Uterus (tissue), 4 donors: ENCODE data around the gene CHGA. TPM values are rescaled to one million over a fixed set of nuclear protein-coding genes. Genes with fewer than 3 reads are reported as not detected.
A peak's percentile ranks its signal among the peaks of the same experiment; 100 is the strongest.

Experiments used
- DNase-seq, 2 donors: peaks; one replicate each; pipeline ENCODE4 v3.0.0-alpha.2; 2019 to 2020
- H3K27ac ChIP-seq, 2 donors: fragments of 200-600 bp; sonication (generic); 1 replicate in 1 of 2; 2 replicates in 1 of 2; pipeline ENCODE4 v1.5.1; 2016 to 2018
- H3K27me3 ChIP-seq, 2 donors: fragments of 200-600 bp; sonication (generic); one replicate each; pipeline ENCODE4 v1.5.1; 2018 to 2019; ENCODE audit warnings: control low read depth in 1 of 2
- H3K36me3 ChIP-seq, 2 donors: fragments of 200-600 bp; sonication (generic); one replicate each; pipeline ENCODE4 v1.5.1; 2019; ENCODE audit warnings: control low read depth in 1 of 2
- H3K4me1 ChIP-seq, 2 donors: fragments of 200-600 bp; sonication (generic); one replicate each; pipeline ENCODE4 v1.5.1; 2018 to 2019; ENCODE audit warnings: control low read depth in 1 of 2
- H3K4me3 ChIP-seq, 2 donors: fragments of 200-600 bp; sonication (generic); 1 replicate in 1 of 2; 2 replicates in 1 of 2; pipeline ENCODE4 v1.5.1; 2018 to 2019; ENCODE audit warnings: mild to moderate bottlenecking in 1 of 2
- H3K9me3 ChIP-seq, 2 donors: fragments of 200-600 bp; sonication (generic); one replicate each; pipeline ENCODE4 v1.5.1; 2019; ENCODE audit warnings: control low read depth in 1 of 2
- POLR2A ChIP-seq, 2 donors: fragments of 450-650 bp; IDR thresholded peaks; one replicate each; pipeline ENCODE4 v1.6.1; 2016; ENCODE audit warnings: antibody characterized with exemption in 2 of 2, mild to moderate bottlenecking in 1 of 2, moderate library complexity in 1 of 2
- intact Hi-C: fragments of 100-400 bp; cut with DNase I; formaldehyde crosslinking; loops from one replicate; pipeline ENCODE4 v1.15.1; 2023; ENCODE audit warnings: low total_unique reads
- total RNA-seq, 4 donors: library from RNA; depleted of rRNA in 3 of 4; stranded (reverse); fragments of >200 nt in 3 of 4; gene quantifications; one replicate each; pipeline versions ENCODE4 v1.1.0 to v1.2.4, GENCODE V29; 2014 to 2023
- TF ChIP-seq, protein P1 (sequence below), 4 experiments: fragments of 200-600 bp in 2 of 4; fragments of 450-650 bp in 2 of 4; sonication (generic) in 2 of 4; IDR thresholded peaks; one replicate each; pipeline ENCODE4 v1.5.1; 2016 to 2019; ENCODE audit warnings: antibody characterized with exemption in 4 of 4, mild to moderate bottlenecking in 2 of 4, moderate library complexity in 1 of 4
- donor health status: DM: yes; HTN: yes; CAD: no.

The CHGA gene
- total RNA-seq, 4 donors from 2014 or later: 1.0 TPM; not detected in 3

DNA sequence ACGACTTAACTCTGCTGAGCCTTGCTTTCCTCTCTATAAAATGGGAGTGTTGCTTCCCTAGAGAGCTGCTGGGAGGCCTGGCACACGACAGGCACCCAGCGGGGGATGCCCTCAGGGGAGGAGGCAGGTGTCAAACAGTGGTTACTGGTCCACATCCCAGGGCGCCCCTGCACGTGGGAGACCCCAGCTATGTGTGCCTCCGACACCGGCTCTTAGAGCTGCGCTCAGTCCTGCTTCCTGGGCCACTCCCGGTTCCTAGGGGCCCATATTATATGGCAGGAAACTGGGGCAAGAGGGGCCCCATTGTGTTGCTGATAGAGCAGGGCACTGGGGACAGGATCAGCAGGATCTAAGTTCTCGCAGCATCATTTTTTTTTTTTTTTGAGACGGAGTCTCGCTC, 47.3 kb downstream of the CHGA start:
- no peak for TF ChIP-seq POLR2A (IDR thresholded peaks at IDR 0.05)
- TF ChIP-seq, protein P1, sequence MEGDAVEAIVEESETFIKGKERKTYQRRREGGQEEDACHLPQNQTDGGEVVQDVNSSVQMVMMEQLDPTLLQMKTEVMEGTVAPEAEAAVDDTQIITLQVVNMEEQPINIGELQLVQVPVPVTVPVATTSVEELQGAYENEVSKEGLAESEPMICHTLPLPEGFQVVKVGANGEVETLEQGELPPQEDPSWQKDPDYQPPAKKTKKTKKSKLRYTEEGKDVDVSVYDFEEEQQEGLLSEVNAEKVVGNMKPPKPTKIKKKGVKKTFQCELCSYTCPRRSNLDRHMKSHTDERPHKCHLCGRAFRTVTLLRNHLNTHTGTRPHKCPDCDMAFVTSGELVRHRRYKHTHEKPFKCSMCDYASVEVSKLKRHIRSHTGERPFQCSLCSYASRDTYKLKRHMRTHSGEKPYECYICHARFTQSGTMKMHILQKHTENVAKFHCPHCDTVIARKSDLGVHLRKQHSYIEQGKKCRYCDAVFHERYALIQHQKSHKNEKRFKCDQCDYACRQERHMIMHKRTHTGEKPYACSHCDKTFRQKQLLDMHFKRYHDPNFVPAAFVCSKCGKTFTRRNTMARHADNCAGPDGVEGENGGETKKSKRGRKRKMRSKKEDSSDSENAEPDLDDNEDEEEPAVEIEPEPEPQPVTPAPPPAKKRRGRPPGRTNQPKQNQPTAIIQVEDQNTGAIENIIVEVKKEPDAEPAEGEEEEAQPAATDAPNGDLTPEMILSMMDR (IDR thresholded peaks at IDR 0.05): no peak
- Histone ChIP-seq H3K36me3 (no peaks in the 10 kb centered on the region), H3K4me1 (peaks cover 6 to 22% of the 10 kb centered on the region in 2 donors), H3K9me3 (no peaks in the 10 kb centered on the region), H3K27me3 (no peaks in the 10 kb centered on the region), H3K27ac (peak overlapping the region in 1 of 2 donors; percentile 93), H3K4me3 (no peak overlapping the region)
- DNase-seq: no peak
- intact Hi-C loops: no loop called here

DNA sequence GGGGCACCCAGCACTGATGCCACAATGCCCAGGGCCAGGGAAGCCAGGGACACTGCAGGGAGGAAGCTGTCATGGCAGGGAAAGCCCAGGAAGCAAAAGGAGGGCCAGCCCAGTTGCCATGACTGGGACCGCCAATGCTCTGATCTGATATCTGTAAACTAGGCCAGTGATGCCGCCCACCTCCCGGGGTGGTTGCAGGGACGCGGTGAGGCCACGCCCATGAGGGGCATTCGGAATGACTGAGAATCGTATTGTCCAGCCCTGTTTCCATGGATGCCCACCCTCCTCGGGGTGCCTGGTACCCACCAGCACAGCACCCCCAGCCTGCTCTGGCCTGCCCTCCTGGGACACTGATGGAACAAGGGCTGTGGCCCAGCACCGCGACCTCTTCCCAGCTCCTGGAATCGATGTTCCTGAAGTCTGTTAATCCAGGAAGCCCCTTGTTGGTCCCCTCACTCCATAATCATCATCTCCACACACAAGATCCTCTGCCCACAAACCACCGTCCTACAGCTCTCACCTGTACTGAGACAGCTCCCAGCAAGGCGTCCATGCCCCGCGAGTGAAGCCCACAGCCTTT, 48.7 kb downstream of the CHGA start:
- no peak overlapping the region for H3K4me3 ChIP-seq
- TF ChIP-seq, protein P1 (IDR thresholded peaks at IDR 0.05): no peak
- no peak for TF ChIP-seq POLR2A (IDR thresholded peaks at IDR 0.05)
- H3K4me1 ChIP-seq: peaks cover 6 to 22% of the 10 kb centered on the region in 2 donors
- no peaks in the 10 kb centered on the region for H3K36me3 ChIP-seq
- intact Hi-C loops: no loop called here
- peaks cover 0 to 6% of the 10 kb centered on the region in 2 donors for H3K9me3 ChIP-seq
- peak overlapping the region; percentile 88 to 93 for H3K27ac ChIP-seq
- H3K27me3 ChIP-seq: no peaks in the 10 kb centered on the region
- no peak for DNase-seq

DNA sequence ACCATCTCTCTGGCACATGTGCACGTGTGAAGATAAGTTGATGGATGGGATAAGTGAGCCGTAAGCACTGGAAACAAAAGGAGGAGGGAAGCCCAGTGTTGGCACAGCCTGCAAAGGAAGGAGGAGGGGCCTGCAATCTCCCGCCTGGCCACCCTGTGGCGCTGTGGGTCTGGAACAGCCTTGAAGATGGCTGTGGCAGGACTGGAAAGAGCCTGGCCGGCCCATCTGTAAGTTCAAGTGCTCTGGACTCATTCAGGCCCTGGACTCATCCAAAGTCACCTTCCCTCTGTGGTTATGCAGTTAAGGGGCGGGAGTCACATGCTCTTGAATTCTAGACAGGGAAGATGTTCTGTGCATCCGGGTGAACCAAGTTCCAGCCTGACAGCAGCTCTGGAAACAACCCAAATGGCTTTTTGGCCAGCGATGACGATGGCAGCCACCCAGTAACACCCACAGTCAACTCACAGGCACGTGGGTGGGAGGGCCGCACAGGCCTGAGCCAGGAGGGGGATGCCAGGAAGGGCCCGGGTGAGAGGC, 50.4 kb downstream of the CHGA start:
- H3K27ac ChIP-seq: peak overlapping the region; percentile 88 to 93
- DNase-seq: peak; percentile 87 to 93
- TF ChIP-seq, protein P1 (IDR thresholded peaks at IDR 0.05): peak; percentile 75 to 91 (median 86)
- no peak for TF ChIP-seq POLR2A (IDR thresholded peaks at IDR 0.05)

DNA sequence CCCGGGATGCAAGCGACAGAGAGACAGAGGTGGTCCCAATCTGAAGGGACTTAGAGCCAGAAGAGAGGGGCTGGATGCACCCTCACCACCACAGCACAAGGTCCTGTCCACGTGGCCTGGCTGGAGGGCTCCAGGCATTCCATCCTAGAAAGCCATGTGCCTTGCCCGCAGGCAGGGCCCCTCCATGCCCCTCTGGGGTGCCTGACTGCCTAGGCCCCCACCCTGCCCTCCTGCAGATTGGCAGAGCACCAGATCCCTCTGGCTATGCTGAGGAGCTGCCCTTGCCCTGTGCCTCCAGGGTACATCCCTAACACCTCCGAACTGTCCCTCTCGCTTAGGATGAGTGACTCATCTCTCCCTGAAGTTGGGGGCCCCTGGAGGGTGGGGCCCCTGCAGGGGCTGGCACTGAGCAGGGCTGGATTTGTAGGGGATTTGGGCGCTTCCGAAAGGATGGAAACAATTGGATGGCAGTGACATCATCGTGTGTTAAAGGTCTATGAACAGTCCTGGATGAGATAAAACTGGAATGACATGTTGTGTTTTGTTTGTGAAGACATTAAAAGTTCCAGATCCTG, 50.9 kb downstream of the CHGA start:
- peaks cover 0 to 12% of the 10 kb centered on the region in 2 donors for H3K9me3 ChIP-seq
- no peaks in the 10 kb centered on the region for H3K27me3 ChIP-seq
- intact Hi-C loops: no loop called here

More for the DNA sequence above, 50.4 kb downstream of the CHGA start:
- no peak overlapping the region for H3K4me3 ChIP-seq
- intact Hi-C loops: no loop called here
- H3K27me3 ChIP-seq: no peaks in the 10 kb centered on the region
- peaks cover 6 to 22% of the 10 kb centered on the region in 2 donors for H3K4me1 ChIP-seq
- no peaks in the 10 kb centered on the region for H3K36me3 ChIP-seq
- H3K9me3 ChIP-seq: peaks cover 0 to 7% of the 10 kb centered on the region in 2 donors

More for the DNA sequence above, 50.9 kb downstream of the CHGA start:
- Histone ChIP-seq H3K27ac (peak overlapping the region; percentile 88 to 93), H3K4me3 (no peak overlapping the region), H3K4me1 (peaks cover 6 to 22% of the 10 kb centered on the region in 2 donors), H3K36me3 (no peaks in the 10 kb centered on the region)
- no peak for TF ChIP-seq POLR2A (IDR thresholded peaks at IDR 0.05)
- TF ChIP-seq, protein P1 (IDR thresholded peaks at IDR 0.05): no peak
- DNase-seq: peak; percentile 40 to 62
